Ascending aorta (tissue), 2 donors: Measurements from ENCODE around the gene KRTAP9-4. TPM values are rescaled to one million over a fixed set of nuclear protein-coding genes. Genes with fewer than 3 reads are reported as not detected.

Experiments
- DNase-seq, 2 donors: peaks; one replicate each; pipeline ENCODE4 v3.0.0-alpha.2; 2019; ENCODE audit warnings: low spot score in 2 of 2
- H3K27ac ChIP-seq, 2 donors: fragments of 200-600 bp; sonication (generic); one replicate each; pipeline ENCODE4 v1.5.1; 2016 to 2017; ENCODE audit warnings: mild to moderate bottlenecking in 1 of 2
- H3K27me3 ChIP-seq: fragments of 200-600 bp; sonication (generic); one replicate; pipeline ENCODE4 v1.5.1; 2017
- H3K36me3 ChIP-seq, 2 donors: fragments of 200-600 bp; sonication (generic); one replicate each; pipeline ENCODE4 v1.5.1; 2016
- H3K4me1 ChIP-seq, 2 donors: fragments of 200-600 bp; sonication (generic); one replicate each; pipeline ENCODE4 v1.5.1; 2016 to 2017; ENCODE audit warnings: mild to moderate bottlenecking in 1 of 2
- H3K4me3 ChIP-seq, 2 donors: fragments of 200-600 bp; sonication (generic); one replicate each; pipeline ENCODE4 v1.5.1; 2016 to 2017; ENCODE audit warnings: mild to moderate bottlenecking in 1 of 2
- H3K9me3 ChIP-seq, 2 donors: fragments of 200-600 bp; sonication (generic); one replicate each; pipeline ENCODE4 v1.5.1; 2016
- intact Hi-C: fragments of 100-400 bp; cut with DNase I; formaldehyde crosslinking; loops from one replicate; pipeline ENCODE4 v1.15.1; 2023
- total RNA-seq: library from RNA; depleted of rRNA; stranded (reverse); fragments of >200 nt; gene quantifications from one replicate; pipeline ENCODE4 v1.1.0, GENCODE V29; 2016
- TF ChIP-seq, protein P1 (sequence below), 3 experiments: fragments of 200-600 bp in 2 of 3; fragments of 450-650 bp in 1 of 3; sonication (generic) in 2 of 3; IDR thresholded peaks; one replicate each; pipeline ENCODE4 v1.5.1; 2016 to 2019; ENCODE audit warnings: antibody characterized with exemption in 3 of 3, mild to moderate bottlenecking in 1 of 3, moderate library complexity in 1 of 3

Gene KRTAP9-4
- total RNA-seq, 1 donor from 2014 or later = not detected

DNA sequence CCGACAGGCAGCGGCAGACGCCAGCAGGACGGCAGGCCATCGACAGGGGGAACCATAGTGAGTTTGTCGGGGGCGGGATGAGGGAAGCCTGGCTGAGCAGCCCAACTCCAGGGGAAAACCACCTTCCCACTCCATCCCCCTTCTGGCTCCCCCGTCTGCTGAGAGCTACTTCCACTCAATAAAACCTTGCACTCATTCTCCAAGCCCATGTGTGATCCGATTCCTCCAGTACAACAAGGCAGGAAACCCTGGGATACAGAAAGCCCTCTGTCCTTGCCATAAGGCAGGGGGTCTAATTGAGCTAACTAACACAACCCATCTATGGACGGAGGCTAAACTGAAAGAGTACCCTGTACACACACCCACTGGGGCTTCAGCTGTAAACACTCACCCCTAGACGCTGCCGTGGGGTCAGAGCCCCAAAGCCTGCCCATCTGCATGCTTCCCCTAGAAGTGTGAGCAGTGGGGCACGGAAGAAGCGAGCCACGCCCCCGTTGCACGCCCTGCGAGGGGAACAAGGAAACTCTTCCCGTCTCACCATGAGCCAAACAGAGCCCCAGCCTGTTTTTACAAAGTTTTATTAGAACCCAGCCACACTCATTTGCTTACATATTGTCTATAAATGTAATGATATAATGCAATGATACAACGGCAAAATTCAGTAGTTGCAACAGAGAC is 49.1 kb downstream of the KRTAP9-4 start:
- no peak for DNase-seq
- no peaks in the 10 kb centered on the region for H3K36me3 ChIP-seq
- intact Hi-C loops = no loop called here
- TF ChIP-seq, protein P1, sequence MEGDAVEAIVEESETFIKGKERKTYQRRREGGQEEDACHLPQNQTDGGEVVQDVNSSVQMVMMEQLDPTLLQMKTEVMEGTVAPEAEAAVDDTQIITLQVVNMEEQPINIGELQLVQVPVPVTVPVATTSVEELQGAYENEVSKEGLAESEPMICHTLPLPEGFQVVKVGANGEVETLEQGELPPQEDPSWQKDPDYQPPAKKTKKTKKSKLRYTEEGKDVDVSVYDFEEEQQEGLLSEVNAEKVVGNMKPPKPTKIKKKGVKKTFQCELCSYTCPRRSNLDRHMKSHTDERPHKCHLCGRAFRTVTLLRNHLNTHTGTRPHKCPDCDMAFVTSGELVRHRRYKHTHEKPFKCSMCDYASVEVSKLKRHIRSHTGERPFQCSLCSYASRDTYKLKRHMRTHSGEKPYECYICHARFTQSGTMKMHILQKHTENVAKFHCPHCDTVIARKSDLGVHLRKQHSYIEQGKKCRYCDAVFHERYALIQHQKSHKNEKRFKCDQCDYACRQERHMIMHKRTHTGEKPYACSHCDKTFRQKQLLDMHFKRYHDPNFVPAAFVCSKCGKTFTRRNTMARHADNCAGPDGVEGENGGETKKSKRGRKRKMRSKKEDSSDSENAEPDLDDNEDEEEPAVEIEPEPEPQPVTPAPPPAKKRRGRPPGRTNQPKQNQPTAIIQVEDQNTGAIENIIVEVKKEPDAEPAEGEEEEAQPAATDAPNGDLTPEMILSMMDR (IDR thresholded peaks at IDR 0.05) = no peak
- H3K27me3 ChIP-seq = no peaks in the 10 kb centered on the region
- H3K27ac ChIP-seq = no peak overlapping the region
- H3K4me1 ChIP-seq = no peaks in the 10 kb centered on the region
- H3K4me3 ChIP-seq = no peak overlapping the region
- peaks cover 0 to 4% of the 10 kb centered on the region in 2 donors for H3K9me3 ChIP-seq

Other genes with a start within 250 kb of the KRTAP9-4 start
- gene KRTAP3-2, start 249.8 kb upstream of the KRTAP9-4 start, total RNA-seq = not detected
- gene KRTAP3-1, start 240.6 kb upstream of the KRTAP9-4 start, total RNA-seq = not detected
- gene KRTAP1-5, start 222.5 kb upstream of the KRTAP9-4 start, total RNA-seq = not detected
- not detected for gene KRTAP1-4, start 219.5 kb upstream of the KRTAP9-4 start, total RNA-seq
- gene KRTAP1-3, start 214.8 kb upstream of the KRTAP9-4 start, total RNA-seq = not detected
- not detected for gene KRTAP1-1, start 208.2 kb upstream of the KRTAP9-4 start, total RNA-seq
- not detected for gene KRTAP2-1, start 202.4 kb upstream of the KRTAP9-4 start, total RNA-seq
- gene KRTAP2-2, start 194.5 kb upstream of the KRTAP9-4 start, total RNA-seq = not detected
- not detected for gene KRTAP2-3, start 189.6 kb upstream of the KRTAP9-4 start, total RNA-seq
- not detected for gene KRTAP2-4, start 183.8 kb upstream of the KRTAP9-4 start, total RNA-seq
- not detected for gene KRTAP4-7, start 165.5 kb upstream of the KRTAP9-4 start, total RNA-seq
- gene KRTAP4-8, start 151.5 kb upstream of the KRTAP9-4 start, total RNA-seq = not detected
- gene KRTAP4-16, start 147.5 kb upstream of the KRTAP9-4 start, total RNA-seq = not detected
- not detected for gene KRTAP4-9, start 144.3 kb upstream of the KRTAP9-4 start, total RNA-seq
- not detected for gene KRTAP4-11, start 131.3 kb upstream of the KRTAP9-4 start, total RNA-seq
- not detected for gene KRTAP4-12, start 125.5 kb upstream of the KRTAP9-4 start, total RNA-seq
- not detected for gene KRTAP4-6, start 109.1 kb upstream of the KRTAP9-4 start, total RNA-seq
- gene KRTAP4-5, start 99.9 kb upstream of the KRTAP9-4 start, total RNA-seq = not detected
- gene KRTAP4-4, start 88.9 kb upstream of the KRTAP9-4 start, total RNA-seq = not detected
- not detected for gene KRTAP4-3, start 81.5 kb upstream of the KRTAP9-4 start, total RNA-seq
- not detected for gene KRTAP4-2, start 71.5 kb upstream of the KRTAP9-4 start, total RNA-seq
- not detected for gene KRTAP4-1, start 64.8 kb upstream of the KRTAP9-4 start, total RNA-seq
- not detected for gene KRTAP9-1, start 59.8 kb upstream of the KRTAP9-4 start, total RNA-seq
- gene KRTAP9-2, start 23.0 kb upstream of the KRTAP9-4 start, total RNA-seq = not detected
- not detected for gene KRTAP9-3, start 17.2 kb upstream of the KRTAP9-4 start, total RNA-seq
- gene KRTAP9-8, start 11.7 kb upstream of the KRTAP9-4 start, total RNA-seq = not detected
- not detected for gene KRTAP9-9, start 5.7 kb downstream of the KRTAP9-4 start, total RNA-seq
- not detected for gene KRTAP9-6, start 15.7 kb downstream of the KRTAP9-4 start, total RNA-seq
- not detected for gene KRTAP9-7, start 26.0 kb downstream of the KRTAP9-4 start, total RNA-seq
- gene KRTAP29-1, start 53.2 kb downstream of the KRTAP9-4 start, total RNA-seq = not detected
- not detected for gene KRTAP16-1, start 59.6 kb downstream of the KRTAP9-4 start, total RNA-seq
- not detected for gene KRTAP17-1, start 66.0 kb downstream of the KRTAP9-4 start, total RNA-seq
- not detected for gene KRT33A, start 101.1 kb downstream of the KRTAP9-4 start, total RNA-seq
- not detected for gene KRT33B, start 120.1 kb downstream of the KRTAP9-4 start, total RNA-seq
- gene KRT34, start 132.6 kb downstream of the KRTAP9-4 start, total RNA-seq = not detected
- not detected for gene KRT31, start 147.9 kb downstream of the KRTAP9-4 start, total RNA-seq
- not detected for gene KRT37, start 174.9 kb downstream of the KRTAP9-4 start, total RNA-seq
- gene KRT38, start 191.3 kb downstream of the KRTAP9-4 start, total RNA-seq = not detected
- not detected for gene KRT32, start 217.7 kb downstream of the KRTAP9-4 start, total RNA-seq
- gene KRT35, start 231.5 kb downstream of the KRTAP9-4 start, total RNA-seq = not detected
- gene KRT36, start 240.2 kb downstream of the KRTAP9-4 start, total RNA-seq = not detected